MM.1S (cell line): ENCODE results near the gene CDC42.

Source experiments
- EZH2phosphoT487 ChIP-seq: fragments of 300-600 bp; sonication (generic); IDR thresholded peaks from 2 replicates; pipeline ENCODE4 v1.6.1; 2018; ENCODE audit warnings: antibody characterized with exemption, low read length
- TF ChIP-seq, protein P1 (sequence below): fragments of 300-600 bp; sonication (generic); IDR thresholded peaks from 2 replicates; pipeline ENCODE4 v1.5.1; 2016; ENCODE audit warnings: antibody characterized with exemption, low read length, mixed read lengths

DNA sequence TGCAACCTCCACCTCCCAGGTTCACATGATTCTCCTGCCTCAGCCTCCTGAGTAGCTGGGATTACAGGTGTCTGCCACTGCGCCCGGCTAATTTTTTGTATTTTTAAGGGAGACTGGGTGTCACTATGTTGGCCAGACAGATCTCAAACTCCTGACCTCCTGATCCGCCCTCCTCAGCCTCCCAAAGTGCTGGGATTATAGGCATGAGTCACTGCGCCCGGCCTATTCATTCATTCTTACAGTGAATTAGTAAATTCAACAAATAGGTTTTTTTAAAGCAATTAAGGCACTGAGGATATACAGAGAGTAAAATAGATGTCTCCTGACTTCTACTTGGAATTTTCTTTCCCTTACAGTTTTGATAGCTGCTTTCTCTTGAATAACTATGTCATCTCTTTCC lies 43.5 kb downstream of the CDC42 start:
- no peak for TF ChIP-seq EZH2phosphoT487
- TF ChIP-seq, protein P1, sequence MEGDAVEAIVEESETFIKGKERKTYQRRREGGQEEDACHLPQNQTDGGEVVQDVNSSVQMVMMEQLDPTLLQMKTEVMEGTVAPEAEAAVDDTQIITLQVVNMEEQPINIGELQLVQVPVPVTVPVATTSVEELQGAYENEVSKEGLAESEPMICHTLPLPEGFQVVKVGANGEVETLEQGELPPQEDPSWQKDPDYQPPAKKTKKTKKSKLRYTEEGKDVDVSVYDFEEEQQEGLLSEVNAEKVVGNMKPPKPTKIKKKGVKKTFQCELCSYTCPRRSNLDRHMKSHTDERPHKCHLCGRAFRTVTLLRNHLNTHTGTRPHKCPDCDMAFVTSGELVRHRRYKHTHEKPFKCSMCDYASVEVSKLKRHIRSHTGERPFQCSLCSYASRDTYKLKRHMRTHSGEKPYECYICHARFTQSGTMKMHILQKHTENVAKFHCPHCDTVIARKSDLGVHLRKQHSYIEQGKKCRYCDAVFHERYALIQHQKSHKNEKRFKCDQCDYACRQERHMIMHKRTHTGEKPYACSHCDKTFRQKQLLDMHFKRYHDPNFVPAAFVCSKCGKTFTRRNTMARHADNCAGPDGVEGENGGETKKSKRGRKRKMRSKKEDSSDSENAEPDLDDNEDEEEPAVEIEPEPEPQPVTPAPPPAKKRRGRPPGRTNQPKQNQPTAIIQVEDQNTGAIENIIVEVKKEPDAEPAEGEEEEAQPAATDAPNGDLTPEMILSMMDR = no peak
